ENCODE results near the gene RAB6B. TPM values are rescaled to one million over a fixed set of nuclear protein-coding genes. Genes with fewer than 3 reads are reported as not detected.

Gene RAB6B
- polyA plus RNA-seq, 1 experiment = 2.2 TPM

DNA sequence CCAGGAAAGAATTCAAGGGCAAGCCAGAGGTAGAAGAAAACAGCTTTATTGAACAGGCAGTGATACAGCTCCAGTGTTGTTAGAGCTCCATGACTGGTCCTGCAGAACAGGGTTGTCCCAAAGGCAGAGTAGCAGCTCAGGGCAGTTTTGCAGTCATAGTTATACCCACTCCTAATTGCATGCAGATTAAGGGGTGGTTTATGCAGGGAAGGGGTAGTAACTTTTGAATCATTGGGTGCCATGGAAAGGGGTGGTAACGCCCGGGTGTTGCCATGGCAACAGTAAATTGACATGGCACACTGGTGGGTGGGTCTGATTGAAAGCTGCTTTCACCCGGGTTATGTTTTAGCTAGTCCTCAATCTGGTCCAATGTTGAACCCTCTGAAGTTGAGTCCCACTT lies 9.7 kb upstream of the RAB6B start:
- Histone ChIP-seq H3K9me3 (ENCODE audit: control insufficient read depth, insufficient read depth, low read length) (no peaks in the 10 kb centered on the region), H3K27ac (ENCODE audit: low read depth, low read length) (no peak overlapping the region), H3K27me3 (ENCODE audit: control insufficient read depth, insufficient read depth, low read length) (peaks cover 7% of the 10 kb centered on the region), H3K4me3 (ENCODE audit: low read depth, low read length) (no peak overlapping the region)
- ChIA-PET CTCF (no interaction called here), POLR2A (no interaction called here)
- TF ChIP-seq, protein P1, sequence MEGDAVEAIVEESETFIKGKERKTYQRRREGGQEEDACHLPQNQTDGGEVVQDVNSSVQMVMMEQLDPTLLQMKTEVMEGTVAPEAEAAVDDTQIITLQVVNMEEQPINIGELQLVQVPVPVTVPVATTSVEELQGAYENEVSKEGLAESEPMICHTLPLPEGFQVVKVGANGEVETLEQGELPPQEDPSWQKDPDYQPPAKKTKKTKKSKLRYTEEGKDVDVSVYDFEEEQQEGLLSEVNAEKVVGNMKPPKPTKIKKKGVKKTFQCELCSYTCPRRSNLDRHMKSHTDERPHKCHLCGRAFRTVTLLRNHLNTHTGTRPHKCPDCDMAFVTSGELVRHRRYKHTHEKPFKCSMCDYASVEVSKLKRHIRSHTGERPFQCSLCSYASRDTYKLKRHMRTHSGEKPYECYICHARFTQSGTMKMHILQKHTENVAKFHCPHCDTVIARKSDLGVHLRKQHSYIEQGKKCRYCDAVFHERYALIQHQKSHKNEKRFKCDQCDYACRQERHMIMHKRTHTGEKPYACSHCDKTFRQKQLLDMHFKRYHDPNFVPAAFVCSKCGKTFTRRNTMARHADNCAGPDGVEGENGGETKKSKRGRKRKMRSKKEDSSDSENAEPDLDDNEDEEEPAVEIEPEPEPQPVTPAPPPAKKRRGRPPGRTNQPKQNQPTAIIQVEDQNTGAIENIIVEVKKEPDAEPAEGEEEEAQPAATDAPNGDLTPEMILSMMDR (IDR thresholded peaks at IDR 0.05; ENCODE audit: low read depth, low read length) = no peak
- no peak for DNase-seq (ENCODE audit: low read depth, low spot score)

DNA sequence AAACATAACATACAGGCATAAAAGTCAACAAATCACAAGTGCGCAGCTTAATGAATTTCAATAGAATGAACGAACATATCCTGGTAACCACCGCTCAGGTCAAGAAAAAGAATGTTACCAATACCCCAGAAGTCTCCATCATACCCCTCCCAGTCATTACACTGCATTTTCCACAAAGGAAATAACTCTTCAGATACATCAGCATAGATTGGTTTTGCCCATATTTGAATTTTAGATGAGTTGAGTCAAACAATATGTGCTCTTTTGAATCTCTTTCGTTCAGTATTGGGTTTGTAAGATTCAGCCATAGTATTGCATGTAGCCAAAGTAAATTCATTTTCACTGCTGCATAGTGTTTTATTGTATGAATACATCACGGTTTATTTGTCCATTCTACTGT lies 6.2 kb upstream of the RAB6B start:
- ChIA-PET CTCF (no interaction called here), POLR2A (no interaction called here)
- H3K27ac ChIP-seq (ENCODE audit: low read depth, low read length) = no peak overlapping the region
- TF ChIP-seq, protein P1 (IDR thresholded peaks at IDR 0.05; ENCODE audit: low read depth, low read length) = no peak
- H3K9me3 ChIP-seq (ENCODE audit: control insufficient read depth, insufficient read depth, low read length) = no peaks in the 10 kb centered on the region
- H3K27me3 ChIP-seq (ENCODE audit: control insufficient read depth, insufficient read depth, low read length) = peaks cover 23% of the 10 kb centered on the region
- no peak overlapping the region for H3K4me3 ChIP-seq (ENCODE audit: low read depth, low read length)
- DNase-seq (ENCODE audit: low read depth, low spot score) = no peak

DNA sequence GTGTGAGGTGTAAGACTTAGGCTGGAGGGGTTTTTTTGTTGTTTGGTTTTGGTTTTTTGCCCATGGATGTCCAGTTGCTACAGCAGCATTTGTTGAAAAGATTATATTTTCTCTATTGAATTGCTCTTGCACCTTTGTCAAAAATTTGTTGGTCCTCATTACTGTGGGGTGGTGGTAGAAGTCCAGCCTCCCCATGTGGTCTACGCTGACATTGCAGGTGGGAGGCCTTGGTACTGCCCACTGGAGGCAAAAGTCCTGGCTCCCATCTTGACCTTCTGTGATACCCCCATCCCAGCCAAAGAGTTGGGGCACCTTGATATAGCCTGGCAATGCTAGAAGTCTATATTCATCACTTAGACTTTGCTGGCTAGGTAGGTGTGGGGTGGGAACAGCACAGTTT lies 5.4 kb upstream of the RAB6B start:
- POLR2A ChIA-PET = no interaction called here
- CTCF ChIA-PET = no interaction called here

DNA sequence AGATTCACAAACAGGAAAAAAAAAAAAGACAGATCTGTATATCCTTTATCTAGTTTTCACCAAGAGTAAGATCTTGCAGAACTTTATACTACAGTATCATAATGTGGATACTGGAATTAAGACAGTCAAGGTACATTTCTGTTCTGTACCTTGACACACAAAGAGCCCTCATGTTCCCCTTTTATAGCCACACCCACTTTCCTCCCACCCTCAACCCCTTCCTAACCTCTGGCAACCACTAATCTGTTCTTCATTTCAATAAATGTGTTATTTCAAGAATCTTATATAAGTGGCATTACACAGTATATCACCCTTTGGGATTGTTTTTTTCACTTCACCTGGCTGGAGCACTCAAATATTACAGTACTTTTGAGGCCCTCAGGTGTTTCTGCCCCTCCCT lies 3.6 kb upstream of the RAB6B start:
- Histone ChIP-seq H3K4me3 (ENCODE audit: low read depth, low read length) (no peak overlapping the region), H3K27ac (ENCODE audit: low read depth, low read length) (no peak overlapping the region), H3K27me3 (ENCODE audit: control insufficient read depth, insufficient read depth, low read length) (peaks cover 37% of the 10 kb centered on the region), H3K9me3 (ENCODE audit: control insufficient read depth, insufficient read depth, low read length) (no peaks in the 10 kb centered on the region; the same call in 1 of the 2 replicates)
- CTCF ChIA-PET = no interaction called here
- DNase-seq (ENCODE audit: low read depth, low spot score) = no peak
- TF ChIP-seq, protein P1 (IDR thresholded peaks at IDR 0.05; ENCODE audit: low read depth, low read length) = no peak
- POLR2A ChIA-PET = no interaction called here

More for the DNA sequence above, 5.4 kb upstream of the RAB6B start:
- Histone ChIP-seq H3K27ac (ENCODE audit: low read depth, low read length) (no peak overlapping the region), H3K9me3 (ENCODE audit: control insufficient read depth, insufficient read depth, low read length) (no peaks in the 10 kb centered on the region), H3K27me3 (ENCODE audit: control insufficient read depth, insufficient read depth, low read length) (peaks cover 31% of the 10 kb centered on the region), H3K4me3 (ENCODE audit: low read depth, low read length) (no peak overlapping the region)
- TF ChIP-seq, protein P1 (IDR thresholded peaks at IDR 0.05; ENCODE audit: low read depth, low read length) = 0 out of 2 replicates have a peak, but pooled peaks have one; percentile 13
- DNase-seq (ENCODE audit: low read depth, low spot score) = no peak

DNA sequence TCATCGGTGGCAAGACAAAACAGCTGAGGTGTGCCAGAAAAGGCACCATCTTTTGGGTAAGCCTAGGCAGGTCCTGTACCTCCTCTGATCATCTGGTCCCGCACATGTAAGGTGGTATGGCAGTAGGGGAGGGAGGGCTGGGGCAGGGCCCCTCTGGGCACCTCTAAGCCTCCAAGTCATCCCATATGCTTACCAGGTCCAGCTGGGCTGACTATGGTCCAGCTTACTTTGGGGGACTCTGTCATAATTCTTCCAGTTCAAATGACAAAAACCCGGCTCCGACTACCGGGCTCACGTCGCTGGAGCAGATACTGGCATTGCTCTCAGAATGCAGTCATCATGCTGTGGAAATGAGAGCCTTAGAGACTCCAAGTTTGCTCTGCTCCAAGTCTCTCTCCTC lies 1.9 kb upstream of the RAB6B start:
- H3K9me3 ChIP-seq (ENCODE audit: control insufficient read depth, insufficient read depth, low read length) = no peaks in the 10 kb centered on the region; the same call in 1 of the 2 replicates
- H3K27ac ChIP-seq (ENCODE audit: low read depth, low read length) = no peak overlapping the region
- TF ChIP-seq, protein P1 (IDR thresholded peaks at IDR 0.05; ENCODE audit: low read depth, low read length) = no peak
- H3K27me3 ChIP-seq (ENCODE audit: control insufficient read depth, insufficient read depth, low read length) = peaks cover 50% of the 10 kb centered on the region
- no peak for DNase-seq (ENCODE audit: low read depth, low spot score)
- ChIA-PET CTCF (interaction anchor here (1.1 kb wide), 1 partner anchor 9 kb away, joined by 3 read pairs; no protein-coding TSS in a partner anchor), POLR2A (no interaction called here)
- no peak overlapping the region for H3K4me3 ChIP-seq (ENCODE audit: low read depth, low read length)
